Measurements from ENCODE around the gene PDE3A.
"Not testable (repeated sequence)": the region's sequence is repeated elsewhere in the genome, so short reads cannot be mapped to it uniquely, and the experiment has no call there.

Gene PDE3A

DNA sequence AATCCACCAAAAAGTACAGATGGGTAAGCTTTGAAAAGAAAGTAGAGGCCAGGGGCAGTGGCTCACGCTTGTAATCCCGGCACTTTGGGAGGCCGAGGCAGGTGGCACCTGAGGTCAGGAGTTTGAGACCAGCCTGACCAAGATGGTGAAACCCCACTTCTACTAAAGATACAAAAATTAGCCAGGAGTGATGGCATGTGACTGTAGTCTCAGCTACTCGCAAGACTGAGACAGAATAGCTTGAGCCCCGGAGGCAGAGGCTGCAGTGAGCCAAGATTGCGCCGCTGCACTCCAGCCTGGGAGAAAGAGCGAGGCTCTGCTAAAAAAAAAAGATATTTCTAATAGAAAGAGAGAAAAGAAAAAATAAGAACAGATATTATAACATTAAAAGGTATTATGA lies 192.6 kb downstream of the PDE3A start:
- no peak for DNase-seq

DNA sequence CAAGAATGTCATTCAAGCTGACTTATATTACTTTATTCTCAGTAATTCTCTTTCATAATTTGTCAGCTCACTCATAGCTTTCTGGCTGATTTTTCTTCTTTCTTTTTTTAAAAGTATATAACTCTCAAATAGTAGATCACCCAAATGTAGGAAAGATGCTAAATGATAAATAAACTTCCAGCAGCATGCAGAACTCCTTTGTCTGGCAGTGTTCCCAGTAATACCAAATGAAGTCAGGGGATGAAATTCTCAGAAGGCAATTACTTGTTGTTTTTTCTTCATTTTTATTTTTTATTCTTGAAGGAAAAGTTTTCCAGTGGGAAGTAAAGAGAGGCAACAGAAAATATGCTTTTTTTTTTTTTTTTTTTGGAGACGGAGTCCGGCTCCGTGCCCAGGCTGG lies 193.5 kb downstream of the PDE3A start:
- DNase-seq, result no peak

DNA sequence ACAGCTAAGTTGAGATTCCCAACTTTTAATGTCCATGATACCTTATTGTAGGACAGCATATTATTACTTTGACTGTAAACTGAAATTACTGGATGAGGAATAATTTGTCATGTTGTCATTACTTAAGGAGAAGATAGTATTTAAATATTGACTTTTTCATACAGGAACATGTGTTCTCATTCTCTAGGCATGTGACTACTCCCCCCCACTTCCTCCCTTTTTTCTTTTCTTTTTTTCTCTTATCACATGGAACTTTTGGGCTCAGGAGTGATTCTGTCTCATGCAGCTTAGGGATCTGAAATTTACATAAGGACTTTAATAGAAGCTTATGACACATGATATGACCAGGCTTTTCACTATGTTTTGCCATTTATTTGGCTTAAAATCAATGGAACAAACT lies 199.1 kb downstream of the PDE3A start:
- no peak for DNase-seq

DNA sequence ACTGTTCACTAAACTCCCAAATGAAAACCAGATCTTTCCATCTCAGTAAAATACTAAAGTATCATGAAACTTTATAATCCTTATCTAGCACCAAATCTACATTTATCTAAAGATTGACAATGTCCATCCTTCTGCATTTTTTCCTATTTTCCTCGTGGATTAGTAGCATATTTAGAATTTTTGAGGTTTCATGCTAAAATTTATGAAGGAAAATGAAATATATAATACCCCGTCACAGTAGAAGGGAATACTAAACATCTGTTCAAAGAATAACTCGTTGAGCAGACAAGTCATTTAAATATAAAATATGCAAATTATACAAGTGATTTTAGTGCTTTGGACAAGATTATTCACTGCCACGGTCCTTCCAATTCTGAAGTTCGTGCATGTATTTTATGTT lies 204.1 kb downstream of the PDE3A start:
- no peak for DNase-seq

- no peak for DNase-seq
Measured at GRCh38 chr12:20576528-20576927, 208.2 kb downstream of the PDE3A start.

- no peak for DNase-seq
Measured at GRCh38 chr12:20577054-20577453, 208.7 kb downstream of the PDE3A start.

- DNase-seq, result no peak
Measured at GRCh38 chr12:20578142-20578541, 209.8 kb downstream of the PDE3A start.

GRCh38 chr12:20585055-20585625 lies 216.8 kb downstream of the PDE3A start:
- DNase-seq, result no peak

- DNase-seq, result no peak
Measured at GRCh38 chr12:20585913-20586312, 217.6 kb downstream of the PDE3A start.

- DNase-seq, result no peak
Measured at GRCh38 chr12:20588042-20588441, 219.7 kb downstream of the PDE3A start.

- DNase-seq, result no peak
Measured at GRCh38 chr12:20590570-20590969, 222.2 kb downstream of the PDE3A start.

DNA sequence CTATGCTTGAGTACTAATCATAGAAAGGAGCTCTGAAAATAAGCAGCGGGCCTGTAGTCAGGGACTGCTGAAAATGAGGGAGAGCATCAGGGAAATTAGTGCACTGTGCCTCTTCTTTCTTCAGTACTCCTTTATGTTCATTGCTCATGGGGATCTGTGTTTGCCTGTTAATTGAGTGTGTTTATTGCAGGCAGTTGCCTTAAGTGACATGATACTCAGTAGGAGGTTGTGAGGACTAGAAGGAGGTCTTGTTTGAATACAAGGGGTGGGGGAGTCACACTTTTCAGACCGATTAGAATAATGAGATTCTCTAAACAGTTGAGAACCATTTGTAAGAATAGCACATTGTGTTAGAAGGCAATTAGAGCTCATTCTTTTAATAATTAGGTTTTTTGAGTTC lies 224.2 kb downstream of the PDE3A start:
- DNase-seq, result no peak

- no peak for DNase-seq
Measured at GRCh38 chr12:20593611-20594010, 225.3 kb downstream of the PDE3A start.

DNA sequence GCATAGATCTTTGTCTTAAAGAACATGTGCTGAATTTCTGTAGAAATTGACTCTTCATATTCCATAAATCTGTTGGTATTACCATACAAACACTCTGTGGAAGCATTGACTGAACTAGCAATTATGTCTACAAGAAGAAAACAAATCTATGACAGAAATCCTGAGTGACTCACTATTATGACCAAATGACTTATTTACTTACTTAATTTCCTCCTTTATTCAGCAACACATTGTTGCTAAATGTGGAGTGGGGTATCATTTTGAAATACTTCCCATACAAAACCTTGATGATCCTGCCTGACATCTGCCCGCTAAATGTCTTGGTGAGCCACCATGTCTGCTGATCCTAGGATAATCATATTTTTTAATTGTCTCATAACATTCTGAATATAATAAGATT lies 227.7 kb downstream of the PDE3A start:
- no peak for DNase-seq

DNA sequence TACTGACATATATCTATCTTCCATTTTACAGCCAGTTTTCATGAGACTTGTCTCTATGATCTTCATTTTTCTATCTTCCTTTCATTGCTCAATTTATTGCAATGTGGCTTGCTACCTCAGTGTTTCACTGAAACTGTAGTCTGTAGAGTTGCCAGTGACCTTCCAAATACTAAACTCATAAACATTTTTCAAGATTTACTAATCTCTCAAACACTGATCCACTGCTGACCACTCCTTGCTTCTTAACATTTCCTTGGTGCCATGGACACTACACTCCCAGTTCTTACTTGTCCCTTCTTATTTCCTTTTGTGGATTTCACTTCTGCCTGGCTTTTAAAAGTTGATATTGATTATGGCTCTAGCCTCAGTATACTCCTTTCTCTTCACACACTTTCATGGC lies 231.4 kb downstream of the PDE3A start:
- no peak for DNase-seq

DNA sequence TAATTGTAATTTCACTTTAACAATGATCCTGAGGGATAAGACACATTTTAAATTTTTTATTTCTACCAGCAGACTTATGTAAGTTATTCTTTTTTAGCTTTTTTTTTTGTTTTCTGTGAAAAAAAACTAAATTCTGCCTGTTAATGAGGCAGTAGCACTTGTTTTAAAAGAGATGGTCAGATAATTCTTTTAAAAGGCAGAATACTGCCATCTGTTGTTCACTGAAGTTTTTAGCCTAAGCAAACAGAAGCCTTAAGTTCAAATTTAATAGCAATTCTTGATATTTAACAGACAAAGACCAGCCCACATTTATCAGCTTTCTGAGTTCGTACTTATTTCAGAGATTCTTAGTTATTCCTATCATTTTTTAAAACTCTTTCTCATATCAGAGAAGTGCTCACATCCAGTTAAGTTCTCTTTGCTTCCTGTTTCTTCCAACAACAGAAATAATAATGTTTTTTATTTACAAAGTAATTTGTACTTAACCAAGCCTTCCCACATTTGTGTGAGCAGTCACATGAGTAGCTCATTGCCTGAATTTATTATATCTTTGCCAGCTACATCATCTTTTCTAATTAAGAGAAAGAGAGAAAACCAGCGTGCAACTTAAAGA lies 233.4 kb downstream of the PDE3A start:
- DNase-seq, result no peak

DNA sequence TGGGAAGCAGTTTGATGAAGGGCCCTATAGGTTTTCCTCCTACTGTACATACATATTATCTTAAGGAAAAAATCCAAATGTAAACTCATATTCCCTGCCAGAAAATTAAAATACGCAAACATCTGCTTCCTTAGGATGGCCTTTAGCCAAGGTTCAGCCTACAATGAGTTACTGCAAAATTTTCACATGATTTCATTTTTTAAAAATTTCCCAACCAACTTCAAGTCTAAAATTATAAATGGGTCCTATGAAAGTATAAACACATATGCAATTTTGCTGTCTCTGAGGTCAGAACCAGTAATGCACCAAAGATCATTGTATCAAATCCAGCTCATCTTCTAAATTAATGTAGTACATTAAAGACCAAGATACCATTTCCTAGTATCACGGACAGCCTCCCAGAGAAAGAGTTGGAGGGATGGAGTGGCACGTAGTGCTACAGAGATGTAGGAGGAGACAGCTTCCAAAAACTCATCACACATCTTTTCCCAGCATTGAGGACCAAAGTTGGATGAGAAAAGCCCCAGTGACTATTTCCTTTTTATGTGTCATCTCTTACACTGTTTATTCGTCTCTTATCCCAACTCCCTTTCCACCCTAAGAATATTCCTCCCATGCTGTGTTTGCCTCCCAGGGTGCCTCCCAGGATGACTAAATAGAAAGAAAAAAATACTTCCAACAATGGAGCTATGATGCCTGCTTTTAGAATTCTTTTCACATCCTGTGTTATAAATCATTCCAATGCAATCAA lies 234.5 kb downstream of the PDE3A start:
- no peak for DNase-seq

DNA sequence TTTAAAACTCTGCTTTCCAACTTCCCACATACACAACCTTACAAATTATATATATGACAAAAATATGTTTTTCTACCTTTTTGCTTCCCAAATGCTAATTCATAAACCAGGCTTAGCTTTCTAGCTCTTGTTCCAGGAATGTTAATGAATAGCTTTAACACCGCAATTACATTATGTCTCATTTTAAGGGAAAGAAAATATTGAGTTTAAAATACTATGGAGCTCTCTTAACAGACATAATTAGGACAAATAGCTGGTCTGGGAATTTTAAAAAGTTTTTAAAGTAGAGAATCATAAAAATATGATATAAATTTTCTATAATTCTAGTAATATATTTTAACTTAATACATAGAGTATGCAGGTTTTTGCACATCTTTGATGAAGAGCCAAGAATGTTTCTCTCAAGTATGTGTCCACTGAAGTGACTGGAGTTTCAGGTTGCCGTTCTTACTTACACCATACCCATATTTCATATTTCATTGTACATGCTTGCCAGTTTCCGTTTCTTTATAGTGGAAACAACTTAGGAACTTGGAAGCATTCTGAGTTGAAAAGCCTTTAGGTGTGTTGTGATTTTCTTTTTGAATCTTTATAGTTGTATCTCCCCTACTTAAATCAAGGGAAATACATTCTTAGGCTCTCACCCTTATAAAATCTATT lies 236.2 kb downstream of the PDE3A start:
- no peak for DNase-seq

DNA sequence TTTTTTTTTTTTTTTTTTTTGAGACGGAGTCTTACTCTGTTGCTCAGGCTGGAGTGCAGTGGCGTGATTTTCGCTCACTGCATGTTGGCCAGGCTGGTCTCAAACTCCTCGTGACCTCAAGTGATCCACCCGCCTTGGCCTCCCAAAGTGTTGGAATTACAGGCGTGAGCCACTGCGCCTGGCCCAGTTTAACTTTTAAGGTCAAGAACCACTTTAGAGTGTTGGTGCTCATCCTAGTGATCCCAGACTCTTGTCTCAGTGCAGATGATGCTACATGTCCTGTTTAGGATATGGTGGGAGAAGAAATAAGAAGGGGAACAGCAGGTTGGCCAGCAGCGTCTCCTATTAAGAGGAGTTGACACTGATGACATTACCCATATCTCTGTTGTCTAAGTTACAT lies 246.7 kb downstream of the PDE3A start:
- DNase-seq, result not testable (repeated sequence)

GRCh38 chr12:20616093-20616492 lies 247.8 kb downstream of the PDE3A start:
- no peak for DNase-seq

DNA sequence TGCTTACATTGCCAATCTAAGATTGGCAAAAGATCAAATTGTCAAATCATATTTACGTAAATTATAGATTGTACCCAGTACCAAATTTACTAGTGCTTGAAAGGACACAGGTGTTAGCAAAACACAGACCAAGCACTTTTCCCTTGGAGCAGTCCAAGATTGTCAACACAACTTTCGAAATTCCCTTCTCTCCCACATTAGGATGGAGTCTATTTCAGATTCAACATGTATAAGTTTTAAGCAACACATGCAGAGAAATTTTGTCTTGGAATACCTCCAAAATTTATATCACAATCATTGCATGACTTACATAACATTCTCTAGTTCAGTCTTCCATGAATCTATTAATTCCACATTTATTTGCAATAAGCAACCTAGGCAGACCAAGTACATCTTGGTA lies 251.9 kb downstream of the PDE3A start:
- no peak for DNase-seq

DNA sequence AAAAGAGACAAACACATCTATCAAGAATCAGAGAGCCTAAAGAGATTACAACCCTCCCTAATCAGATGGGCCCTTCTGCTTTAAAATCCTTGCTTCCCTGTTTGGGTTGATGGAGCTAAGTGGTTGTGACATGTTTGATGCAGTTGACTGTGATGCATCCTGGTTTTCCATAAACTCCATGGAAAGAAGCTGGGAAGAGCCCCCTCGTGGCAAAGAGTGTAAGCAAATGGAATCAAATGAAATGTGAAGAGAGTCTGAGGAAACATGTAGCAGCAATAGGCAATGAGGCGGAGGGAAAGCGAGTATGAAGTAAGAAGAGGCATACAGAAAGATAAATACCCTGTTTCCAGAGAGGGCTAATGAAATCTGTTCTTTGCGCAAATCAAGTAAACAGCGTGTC lies 256.4 kb downstream of the PDE3A start:
- no peak for DNase-seq

- no peak for DNase-seq
Measured at GRCh38 chr12:20625531-20625930, 257.2 kb downstream of the PDE3A start.

GRCh38 chr12:20627001-20627588 lies 258.8 kb downstream of the PDE3A start:
- DNase-seq, result no peak
